CD4-positive, alpha-beta T cell treated with Interleukin-21 for 1 hour (primary cell): Measurements from ENCODE around the gene GCFC2.

Source experiments
- DNase-seq: peaks from one replicate; pipeline ENCODE4 v3.0.0-alpha.2; 2020

GCFC2 gene

GRCh38 chr2:75622500-75622899 lies 88.2 kb downstream of the GCFC2 start:
- DNase-seq: no peak

DNA sequence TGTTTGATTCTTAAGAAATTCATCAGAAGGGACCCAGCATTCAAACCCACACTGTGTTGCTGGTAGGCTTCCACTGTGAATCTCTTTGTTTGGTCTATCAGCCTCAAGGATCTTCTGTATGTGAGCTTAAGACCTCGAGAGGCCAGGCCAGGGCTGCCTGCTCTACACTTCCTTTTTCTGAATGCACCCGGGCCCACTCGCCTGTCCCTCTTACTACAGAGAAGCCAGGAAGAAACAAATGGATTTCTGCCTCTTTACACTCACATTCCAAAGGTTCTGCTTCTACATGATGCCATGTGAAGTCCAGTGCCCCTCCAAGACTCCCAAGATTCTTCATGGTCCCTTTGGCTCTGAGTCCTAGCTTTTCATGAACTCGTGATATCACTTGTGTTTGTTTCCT lies 89.5 kb downstream of the GCFC2 start:
- DNase-seq: no peak

GRCh38 chr2:75619956-75620740 lies 90.6 kb downstream of the GCFC2 start:
- no peak for DNase-seq

GRCh38 chr2:75616933-75617332 lies 93.8 kb downstream of the GCFC2 start:
- DNase-seq: no peak

- DNase-seq: no peak
Measured at GRCh38 chr2:75616406-75616805, 94.3 kb downstream of the GCFC2 start.

- no peak for DNase-seq
Measured at GRCh38 chr2:75614162-75614651, 96.5 kb downstream of the GCFC2 start.

GRCh38 chr2:75612862-75613243 lies 97.9 kb downstream of the GCFC2 start:
- DNase-seq: no peak
